ENCODE measurements around the gene PDHA1.

DNA sequence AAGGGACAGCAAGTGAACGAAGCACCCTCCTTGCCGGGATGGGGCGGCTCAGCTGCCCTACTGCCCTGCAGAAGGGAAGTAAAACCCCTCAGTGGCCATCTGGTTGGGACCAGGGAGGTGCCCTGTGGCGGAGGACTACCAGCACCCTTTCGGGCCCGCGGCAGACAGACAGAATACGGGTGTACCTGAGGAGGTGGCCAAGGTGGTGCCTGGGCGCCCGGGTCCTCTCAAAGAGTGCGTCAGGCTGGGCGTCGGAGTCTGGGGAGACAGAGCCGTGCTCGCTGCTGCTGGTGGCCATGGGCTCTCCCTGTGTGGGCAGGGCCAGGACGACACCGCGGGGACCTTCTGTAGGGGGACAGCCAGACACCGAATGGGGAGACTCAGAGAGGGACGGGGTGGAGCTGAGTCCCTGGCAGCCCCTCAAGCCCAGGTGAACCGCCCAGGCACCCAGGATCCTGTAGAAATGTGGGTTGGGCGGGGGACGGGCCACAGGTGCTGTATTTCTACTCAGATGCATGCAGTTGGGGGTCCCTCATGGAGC, 29.7 kb downstream of the PDHA1 start:
- TF ChIP-seq ZNF510 (tag by site-specific recombination; IDR thresholded peaks at IDR 0.05; ENCODE audit: insufficient replicate concordance) (no peak), ZNF24 (tag by site-specific recombination; IDR thresholded peaks at IDR 0.05) (no peak), ZNF174 (tag by site-specific recombination; IDR thresholded peaks at IDR 0.05) (no peak)

Measured in HEK293 (cell line).